Glomerular endothelial cell (primary cell): ENCODE data around the gene EEA1. TPM values are rescaled to one million over a fixed set of nuclear protein-coding genes. Genes with fewer than 3 reads are reported as not detected.

Experiments used
- DNase-seq: peaks from one replicate; pipeline ENCODE4 v3.0.0-alpha.2; 2011; ENCODE audit warnings: low read depth, low spot score; ENCODE audit errors: extremely low read depth
- total RNA-seq: library from RNA; depleted of rRNA; stranded (reverse); fragments of >200 nt; gene quantifications from 2 replicates; pipeline ENCODE4 v1.2.3, GENCODE V29; 2015

The EEA1 gene
- total RNA-seq, 1 donor from 2014 or later = 28.2 TPM

DNA sequence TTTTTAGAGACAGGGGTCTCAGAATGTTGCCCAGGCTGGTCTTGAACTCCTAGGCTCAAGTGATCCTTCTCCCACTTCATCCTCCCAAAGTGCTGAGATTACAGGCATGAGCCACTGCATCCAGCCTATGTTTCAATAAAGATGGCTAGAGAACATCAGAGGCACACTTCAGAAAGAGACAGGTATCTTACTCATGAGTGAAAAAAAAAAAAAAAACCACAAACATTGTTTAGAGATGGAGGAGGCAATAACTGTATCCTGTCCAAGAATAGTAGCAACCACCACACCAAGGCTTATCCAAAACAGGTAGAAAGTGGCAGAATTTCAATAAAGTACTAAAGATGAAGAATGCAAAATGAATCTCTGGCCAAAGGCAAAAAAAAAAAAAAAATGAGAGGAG is 30.3 kb downstream of the EEA1 start:
- no peak for DNase-seq

DNA sequence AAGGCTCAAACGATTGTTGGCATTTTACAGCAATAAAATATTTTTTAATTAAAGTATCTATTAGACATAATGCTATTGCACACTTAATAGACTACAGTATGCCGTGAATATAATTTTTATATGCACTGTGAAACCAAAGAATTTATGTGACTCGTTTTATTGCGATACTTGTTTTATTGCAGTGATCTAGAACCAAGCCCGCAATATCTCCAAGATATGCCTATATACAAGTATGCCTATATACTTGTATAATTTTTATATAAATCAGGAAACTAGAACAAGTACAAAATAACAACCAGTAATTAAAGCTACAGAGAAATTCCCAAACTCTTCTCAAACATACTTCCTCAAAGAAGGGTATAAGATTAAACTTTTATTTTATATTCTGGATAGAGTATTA is 31.3 kb downstream of the EEA1 start:
- DNase-seq = no peak

DNA sequence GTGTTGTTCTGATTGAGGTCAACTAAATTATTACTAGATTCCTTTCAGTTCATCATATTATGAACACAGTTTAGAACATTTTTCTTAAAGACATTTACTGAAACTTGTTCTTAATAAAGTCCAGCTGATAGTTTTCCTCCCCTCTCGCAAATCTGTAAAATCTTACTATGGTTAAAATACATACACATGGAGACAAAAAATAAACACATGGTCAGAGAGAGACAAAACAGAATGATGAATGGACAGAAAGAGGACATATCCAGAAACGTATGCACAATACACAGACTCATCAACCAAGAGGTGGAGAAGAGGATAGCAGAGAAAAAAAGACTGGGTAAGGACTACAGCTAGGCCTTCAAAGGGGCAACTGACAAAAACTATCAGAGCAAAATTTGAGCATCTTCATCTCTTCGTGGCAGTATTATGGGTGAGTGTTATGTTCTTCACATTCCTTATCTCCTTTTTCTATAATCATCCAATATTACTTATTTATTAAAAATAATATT is 38.4 kb downstream of the EEA1 start:
- DNase-seq = no peak

DNA sequence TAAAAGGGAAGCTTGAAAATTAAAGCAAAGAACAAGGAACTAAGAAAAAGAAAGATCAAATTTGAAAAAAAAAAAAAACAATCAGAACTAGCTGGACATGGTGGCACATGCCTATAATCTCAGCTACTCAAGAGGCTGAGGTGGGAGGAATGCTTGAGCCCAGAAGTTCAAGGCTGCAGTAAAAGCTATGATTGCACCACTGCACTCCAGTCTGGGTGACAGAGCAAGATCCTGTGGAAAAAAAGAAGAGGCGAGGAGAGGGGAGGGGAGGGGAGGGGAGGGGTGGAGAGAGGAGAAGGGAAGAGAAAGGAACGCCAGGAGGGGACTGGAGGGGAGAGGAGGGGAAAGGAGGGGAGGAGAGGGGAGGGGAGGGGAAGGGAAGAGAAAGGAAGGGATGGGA is 43.0 kb downstream of the EEA1 start:
- no peak for DNase-seq

DNA sequence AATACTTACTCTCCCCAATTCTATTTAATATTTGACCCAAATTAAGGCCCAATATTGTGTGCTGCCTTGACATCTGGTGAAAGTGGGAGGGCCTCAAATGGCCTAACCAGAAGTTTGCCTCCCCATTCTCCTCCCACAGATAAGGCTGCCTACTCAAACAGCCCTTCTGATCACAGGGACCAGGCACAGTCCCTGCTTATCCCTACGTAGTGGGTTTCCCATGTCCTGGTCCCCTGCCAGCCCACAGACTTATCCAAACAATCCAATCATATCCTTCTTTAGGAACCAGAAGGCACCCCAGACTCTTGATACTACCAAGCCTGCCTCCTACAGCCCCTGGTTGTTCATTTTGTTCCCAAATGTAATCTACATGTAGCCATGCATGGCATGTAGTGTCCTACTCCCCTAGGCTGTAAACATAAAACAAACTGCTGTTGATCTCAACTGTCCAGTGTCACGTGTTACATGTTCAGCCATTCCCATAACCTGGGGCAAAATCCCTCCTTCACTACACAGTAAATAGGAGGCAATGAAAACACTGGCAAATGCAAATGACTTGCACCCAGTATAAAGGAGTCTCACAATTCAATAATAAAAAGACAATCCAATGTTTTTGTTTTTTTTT is 49.3 kb downstream of the EEA1 start:
- no peak for DNase-seq

DNA sequence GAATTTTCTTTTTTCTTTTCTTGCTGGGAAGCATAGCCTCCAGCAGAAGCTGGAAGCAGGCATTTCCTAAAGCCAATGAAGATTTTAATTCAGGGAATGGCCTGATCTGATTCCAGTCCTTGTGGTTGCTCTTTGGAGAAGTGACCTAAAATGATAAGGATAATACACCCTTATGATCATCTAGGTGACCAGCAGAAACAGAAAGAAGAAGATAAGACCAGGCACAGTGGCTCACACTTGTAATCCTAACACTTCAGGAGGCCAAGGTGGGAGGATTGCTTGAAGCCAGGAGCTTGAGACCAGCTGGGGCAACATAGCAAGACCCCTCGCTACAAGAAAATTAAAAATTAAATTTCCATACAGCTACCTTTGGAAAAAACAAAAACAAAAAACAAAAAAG is 51.2 kb downstream of the EEA1 start:
- DNase-seq = no peak

DNA sequence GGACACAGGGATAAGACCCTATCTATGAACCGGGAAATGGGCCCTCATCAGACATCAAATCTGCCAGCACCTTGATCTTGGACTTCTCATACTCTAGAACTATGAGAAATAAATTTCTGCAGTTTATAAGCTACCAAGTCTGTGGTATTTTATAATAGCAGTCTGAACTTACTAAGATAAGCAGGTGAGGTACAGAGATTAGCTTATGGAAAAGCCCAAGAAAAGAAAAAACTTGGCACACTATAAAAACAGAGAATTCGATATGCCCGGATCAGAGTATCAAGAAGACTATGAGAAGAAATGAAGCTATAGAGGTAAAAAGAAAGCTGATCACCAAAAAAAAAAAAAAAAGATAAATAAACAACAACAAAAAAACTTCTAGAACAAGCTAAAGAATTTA is 52.6 kb downstream of the EEA1 start:
- no peak for DNase-seq

DNA sequence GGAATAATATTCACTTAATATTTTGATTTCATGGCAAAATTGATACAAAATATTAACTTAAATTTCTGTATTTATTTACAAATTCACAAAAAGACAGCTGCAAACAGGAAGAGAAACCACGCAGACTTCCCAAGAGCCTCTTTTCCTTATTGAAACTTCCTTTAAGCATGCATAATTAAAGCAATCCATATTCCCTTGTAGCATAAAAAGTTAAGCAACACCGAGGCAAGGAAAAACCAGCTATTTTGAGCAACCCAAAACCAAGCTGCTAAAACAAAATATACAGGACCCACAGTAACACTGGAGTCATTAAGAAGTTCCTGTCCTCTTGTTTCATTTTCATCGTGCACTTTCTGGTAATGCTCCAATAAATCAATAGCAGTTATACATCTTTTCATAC is 58.0 kb downstream of the EEA1 start:
- no peak for DNase-seq

DNA sequence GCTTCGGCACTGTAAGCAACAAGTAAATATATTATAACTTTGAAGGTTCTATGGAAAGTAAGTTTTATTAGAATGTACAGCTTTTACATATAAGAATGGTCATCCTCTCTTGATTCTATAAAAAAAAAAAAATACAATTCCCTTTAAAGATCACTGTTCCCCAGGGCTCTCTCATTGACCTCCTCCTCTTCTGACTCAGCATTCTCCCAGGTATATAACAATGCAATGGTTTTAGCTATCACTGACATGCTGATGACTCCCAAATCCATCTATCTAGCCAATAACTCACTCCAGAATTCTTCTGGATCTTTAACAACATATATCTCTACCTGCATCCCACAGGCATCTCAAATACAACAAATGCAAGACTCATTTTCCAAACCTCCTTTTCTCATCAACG is 62.7 kb downstream of the EEA1 start:
- no peak for DNase-seq

DNA sequence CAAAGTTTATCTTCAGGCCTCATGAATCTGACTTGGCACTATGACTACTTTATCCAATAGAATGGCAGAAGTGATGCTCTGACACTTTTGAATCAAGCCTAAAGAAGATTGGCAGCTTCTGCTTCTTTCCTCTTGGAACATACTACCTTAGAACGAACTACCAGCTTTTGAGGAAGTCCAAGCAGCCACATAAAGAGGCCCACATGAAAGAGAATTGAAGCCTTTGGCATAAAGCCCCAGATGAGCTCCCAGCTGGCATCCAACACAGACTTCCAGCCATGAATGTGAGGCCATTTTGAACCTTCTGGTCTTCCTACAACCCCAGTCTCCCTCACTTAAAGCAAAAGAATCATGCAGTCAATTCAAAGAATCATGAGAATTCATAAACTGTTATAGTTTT is 65.8 kb downstream of the EEA1 start:
- DNase-seq = no peak

DNA sequence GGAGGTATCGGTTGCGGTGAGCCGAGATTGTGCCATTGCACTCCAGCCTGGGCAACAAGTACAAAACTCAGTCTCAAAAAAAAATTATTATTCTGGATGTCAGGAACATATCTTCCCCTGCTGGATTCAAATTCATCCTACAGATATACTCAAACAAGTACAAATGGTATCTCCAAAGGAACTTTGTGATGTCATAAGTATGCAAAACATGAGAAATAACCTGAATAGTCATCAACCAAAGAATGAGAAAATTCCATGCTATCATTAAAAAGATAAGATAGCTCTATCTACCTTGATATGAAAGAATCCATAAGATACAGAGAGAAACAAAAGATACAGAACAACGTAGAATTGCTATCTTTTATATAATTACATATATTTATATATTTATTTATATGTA is 67.7 kb downstream of the EEA1 start:
- DNase-seq = no peak

DNA sequence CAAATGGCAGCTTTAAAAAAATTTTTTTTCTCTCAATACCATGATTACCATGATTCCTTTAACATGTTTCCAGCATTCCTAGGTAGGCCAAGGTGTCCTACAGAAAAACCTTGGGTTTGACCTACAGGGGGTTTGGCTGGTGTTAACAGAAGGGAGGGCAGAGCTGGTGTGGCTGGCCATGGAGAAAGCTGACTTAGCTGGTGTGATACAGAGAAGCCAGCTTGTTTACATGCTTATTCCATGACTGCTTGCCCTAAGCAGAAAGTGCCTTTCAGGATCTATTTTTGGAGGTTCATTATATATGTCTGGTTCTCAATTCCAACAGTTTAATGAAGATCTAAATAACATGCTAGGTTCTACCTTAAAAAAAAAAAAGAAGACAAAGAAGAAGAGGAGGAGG is 68.6 kb downstream of the EEA1 start:
- no peak for DNase-seq

DNA sequence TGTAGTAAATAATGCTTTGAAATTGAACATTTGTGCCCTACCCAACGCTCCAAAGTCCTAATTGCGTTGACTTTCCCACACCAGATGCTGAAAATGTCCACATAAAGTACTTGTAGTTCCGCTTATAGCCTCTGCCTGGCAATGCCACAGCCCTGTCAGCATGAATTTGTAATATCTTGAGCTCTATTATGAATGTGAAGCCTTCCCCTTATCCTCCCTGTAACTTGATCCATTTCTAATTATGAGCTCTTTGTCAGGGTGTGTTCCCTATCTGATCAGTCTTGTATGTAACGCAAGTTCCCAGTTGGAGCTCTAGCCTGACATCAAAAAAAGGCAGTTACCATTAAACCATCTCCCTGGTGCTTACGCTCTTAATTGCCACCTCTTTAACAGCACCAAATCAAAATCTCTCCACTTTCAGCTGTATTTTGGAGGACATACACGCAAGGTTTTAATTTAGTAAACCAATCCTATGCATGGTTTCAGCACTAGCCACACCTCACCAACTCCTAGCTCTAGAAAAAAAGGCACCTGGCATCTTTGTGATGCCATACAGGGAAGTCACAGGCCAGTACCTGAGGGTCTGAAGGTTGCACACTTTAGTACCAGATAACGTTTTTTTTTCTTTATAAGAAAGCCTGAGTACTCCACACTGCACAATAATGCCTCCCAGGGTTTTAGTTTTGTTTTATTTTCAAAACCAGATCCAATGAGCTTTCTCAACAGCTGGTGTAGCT is 69.3 kb downstream of the EEA1 start:
- DNase-seq = no peak

DNA sequence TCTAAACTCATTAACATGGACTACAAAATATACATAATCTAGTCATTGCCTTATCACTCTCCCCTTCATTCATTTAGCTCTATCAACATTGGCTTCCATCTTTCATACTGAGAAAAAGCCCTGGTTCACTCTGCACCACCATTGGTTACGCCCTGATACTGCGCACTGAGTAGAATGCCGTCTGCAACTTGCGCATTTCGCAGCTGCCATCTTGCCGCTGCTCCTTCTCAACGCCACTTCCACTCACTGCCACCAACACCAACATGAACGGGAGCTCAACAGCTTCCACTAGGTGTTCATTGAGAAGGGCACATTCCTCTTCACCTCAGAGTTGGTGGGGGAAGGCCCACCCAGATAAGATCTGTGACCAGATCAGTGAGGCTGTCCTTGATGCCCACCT is 71.3 kb downstream of the EEA1 start:
- no peak for DNase-seq

DNA sequence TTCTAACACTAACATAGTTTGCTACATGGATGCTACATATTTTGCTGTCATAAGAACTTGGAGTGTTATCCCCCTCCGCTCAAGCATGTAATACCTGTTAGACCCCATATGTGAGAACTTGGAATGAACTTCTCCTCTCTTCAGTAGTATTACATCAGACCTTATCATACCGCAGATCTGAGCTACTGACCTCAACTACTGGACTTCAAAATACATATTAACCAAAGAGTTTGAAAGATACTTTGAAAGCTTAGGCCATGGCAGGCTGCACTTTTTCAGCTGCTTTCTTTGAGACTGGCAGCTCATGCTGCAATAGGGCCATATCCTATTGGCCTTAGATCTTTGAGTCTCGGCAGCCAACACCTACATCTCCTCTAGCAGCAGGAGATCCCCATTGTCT is 74.8 kb downstream of the EEA1 start:
- no peak for DNase-seq

DNA sequence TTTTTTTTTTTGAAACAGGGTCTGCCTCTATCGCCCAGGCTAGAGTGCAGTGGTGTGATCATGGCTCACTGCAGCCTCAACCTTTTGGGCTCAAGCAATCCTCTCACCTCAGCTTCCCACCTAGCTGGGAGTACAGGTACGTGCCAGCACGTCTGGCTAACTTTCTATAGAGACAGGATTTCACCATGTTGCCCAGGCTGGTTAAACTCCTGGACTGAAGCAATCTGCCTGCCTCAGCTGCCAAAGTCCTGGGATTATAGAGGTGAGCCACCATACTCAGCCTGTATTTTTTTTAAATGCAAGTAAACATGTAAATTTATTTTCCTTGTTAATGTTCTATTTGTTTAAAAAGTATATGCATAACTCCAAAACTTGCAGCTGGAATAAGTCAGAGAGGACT is 80.4 kb downstream of the EEA1 start:
- no peak for DNase-seq

DNA sequence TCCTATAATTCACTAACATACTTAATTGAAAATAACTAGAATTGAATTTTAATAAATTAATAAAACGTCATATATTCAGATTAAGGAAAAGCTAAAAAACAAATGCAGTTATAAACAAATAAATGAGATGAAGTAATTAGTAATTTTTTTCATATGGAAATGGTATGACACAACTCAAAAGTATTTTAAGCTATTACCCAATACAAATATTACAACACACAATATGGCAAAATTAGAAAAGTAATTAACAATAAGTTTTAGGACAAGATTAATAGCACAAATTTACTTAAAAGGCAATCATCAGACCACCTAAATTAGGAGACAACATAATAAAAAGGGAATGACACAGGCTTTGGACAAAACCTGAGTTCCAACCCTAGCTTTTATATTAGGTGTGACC is 81.7 kb downstream of the EEA1 start:
- DNase-seq = no peak

DNA sequence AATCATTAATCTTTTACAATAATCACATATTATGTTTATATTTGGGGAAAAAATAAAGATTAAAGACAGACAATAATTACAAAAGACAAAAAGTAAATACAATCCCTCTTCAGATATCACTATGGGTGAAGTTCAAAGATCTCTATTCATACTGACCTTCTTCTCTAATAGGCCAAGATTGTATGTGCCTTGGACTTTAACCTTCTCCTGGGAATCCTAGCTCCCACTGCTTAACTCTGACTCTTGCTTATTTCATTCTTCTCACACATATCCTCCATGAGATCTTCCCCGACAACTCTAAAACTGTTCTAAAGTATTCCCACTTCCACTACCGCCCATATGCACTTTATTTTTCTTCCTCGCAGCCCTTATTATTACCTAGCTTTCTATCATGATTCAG is 83.8 kb downstream of the EEA1 start:
- DNase-seq = no peak

DNA sequence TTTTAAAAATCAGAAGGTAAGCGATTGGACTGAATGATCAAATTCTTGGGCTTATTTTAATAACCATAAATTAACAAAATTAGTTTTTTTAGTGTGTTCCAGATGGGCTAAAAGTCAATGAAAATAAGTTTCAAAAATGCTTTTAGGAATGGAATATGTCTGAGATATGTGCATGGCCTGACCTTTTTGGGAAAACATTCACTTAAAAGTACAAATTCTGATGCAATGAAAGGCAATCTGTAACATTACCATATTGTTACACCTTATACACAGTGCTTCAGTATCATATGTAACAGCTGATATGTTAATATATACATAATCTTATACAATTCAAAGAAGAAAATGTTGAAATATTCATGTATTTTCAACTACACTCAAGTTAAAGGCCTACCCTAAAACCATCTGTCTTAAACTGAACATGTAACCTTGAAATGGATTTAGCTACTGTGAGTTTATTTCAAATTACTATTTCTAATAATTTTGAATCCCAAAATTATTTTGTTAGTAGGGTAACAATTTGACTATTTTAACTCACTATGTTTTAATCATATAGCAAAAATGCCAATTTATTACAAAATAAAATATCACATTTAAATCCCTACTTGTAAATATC is 84.8 kb downstream of the EEA1 start:
- no peak for DNase-seq

DNA sequence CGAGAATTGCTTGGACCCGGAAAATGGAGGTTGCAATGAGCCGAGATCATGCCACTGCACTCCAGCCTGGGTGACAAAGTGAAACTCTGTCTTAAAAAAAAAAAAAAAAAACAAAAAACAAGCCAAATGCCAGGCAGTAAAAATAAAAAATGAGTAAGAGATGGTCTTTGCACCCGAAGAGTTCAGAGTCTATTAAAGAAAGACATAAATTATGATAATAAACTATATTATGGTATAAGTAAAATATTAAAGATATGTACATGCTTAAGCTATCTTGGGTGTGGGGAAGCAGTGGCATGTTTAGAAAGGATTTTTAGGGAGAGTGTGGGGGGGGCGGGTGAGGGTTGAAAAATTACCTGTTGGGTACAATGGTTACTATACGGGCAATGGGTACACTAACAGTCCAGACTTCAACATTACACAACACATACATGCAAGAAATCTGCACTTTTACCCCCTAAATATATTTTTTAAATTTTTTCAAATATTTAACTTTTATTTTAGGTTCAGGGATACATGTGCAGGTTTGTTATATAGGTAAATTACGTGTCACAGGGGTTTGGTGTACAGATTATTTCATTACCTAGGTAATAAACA is 99.3 kb downstream of the EEA1 start:
- no peak for DNase-seq

DNA sequence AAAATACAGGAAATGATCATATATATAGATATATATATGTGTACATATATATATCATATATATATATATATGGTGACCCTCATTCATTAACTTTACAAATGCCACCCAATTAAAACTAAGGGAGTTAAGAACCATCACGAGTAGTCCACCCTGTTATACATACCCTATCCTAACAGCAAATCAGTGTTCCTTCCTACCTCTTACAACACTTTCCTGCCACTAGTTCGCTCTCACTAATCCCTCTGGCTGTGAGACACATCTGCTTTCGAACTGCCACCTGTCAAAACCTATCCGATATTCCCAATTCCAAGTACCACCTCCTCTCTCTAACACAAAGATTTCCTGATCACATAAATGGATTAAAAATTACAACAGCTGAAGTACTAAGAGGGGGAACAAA is 100.5 kb downstream of the EEA1 start:
- no peak for DNase-seq
